ENCODE data around the gene GASK1A.

- TF ChIP-seq POLR2A (IDR thresholded peaks at IDR 0.05; ENCODE audit: low read length) = no peak
- no peak for TF ChIP-seq GATA1 (IDR thresholded peaks at IDR 0.05; ENCODE audit: low read depth, low read length)
These were observed 9.5 kb downstream of the GASK1A start for GRCh38 chr3:42988566-42988965.
